OCI-LY7 (cell line): Measurements from ENCODE around the gene CGN.

ENCODE experiments used
- EZH2phosphoT487 ChIP-seq: fragments of 200-600 bp; sonication (generic); IDR thresholded peaks from 2 replicates; pipeline ENCODE4 v1.6.1; 2018; ENCODE audit warnings: low read depth, borderline replicate concordance, mild to moderate bottlenecking, mixed run types, antibody characterized with exemption, low read length, moderate library complexity, mixed read lengths
- TF ChIP-seq, protein P1 (sequence below): fragments of 200-600 bp; sonication (generic); conservative IDR thresholded peaks from 2 replicates; pipeline ENCODE4 v1.5.1; 2014; ENCODE audit warnings: mild to moderate bottlenecking, antibody characterized with exemption, low read length, moderate library complexity, mixed read lengths

DNA sequence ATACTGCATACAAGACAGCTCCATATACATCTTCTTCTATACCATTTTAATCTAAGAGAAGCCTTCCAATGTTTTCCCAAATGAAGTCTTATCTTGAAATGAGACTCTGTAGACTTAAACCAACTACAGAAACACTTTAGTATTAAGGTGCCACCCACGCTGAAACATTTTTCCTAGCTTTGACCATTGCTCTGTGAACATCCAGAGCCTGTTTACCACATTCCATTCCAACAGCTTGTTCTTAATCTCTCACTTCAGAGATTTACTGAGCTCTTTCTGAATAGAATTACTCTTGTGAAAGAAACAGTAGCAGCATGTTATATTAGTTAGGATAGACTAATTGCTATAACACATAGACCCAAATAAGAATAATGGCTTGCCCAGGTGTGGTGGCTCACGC is 32.3 kb upstream of the CGN start:
- TF ChIP-seq, protein P1, sequence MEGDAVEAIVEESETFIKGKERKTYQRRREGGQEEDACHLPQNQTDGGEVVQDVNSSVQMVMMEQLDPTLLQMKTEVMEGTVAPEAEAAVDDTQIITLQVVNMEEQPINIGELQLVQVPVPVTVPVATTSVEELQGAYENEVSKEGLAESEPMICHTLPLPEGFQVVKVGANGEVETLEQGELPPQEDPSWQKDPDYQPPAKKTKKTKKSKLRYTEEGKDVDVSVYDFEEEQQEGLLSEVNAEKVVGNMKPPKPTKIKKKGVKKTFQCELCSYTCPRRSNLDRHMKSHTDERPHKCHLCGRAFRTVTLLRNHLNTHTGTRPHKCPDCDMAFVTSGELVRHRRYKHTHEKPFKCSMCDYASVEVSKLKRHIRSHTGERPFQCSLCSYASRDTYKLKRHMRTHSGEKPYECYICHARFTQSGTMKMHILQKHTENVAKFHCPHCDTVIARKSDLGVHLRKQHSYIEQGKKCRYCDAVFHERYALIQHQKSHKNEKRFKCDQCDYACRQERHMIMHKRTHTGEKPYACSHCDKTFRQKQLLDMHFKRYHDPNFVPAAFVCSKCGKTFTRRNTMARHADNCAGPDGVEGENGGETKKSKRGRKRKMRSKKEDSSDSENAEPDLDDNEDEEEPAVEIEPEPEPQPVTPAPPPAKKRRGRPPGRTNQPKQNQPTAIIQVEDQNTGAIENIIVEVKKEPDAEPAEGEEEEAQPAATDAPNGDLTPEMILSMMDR = no peak
- no peak for TF ChIP-seq EZH2phosphoT487
